Measurements from ENCODE around the gene OSTM1.

GRCh38 chr6:107999341-107999740, 75.2 kb downstream of the OSTM1 start:
- TF ChIP-seq CTCF (IDR thresholded peaks at IDR 0.05) (no peak), EP300 (IDR thresholded peaks at IDR 0.05) (no peak)
